AG09319 (cell line): ENCODE data around the gene KDM1B.

ENCODE experiments used
- DNase-seq: peaks from one replicate; pipeline ENCODE4 v3.0.0-alpha.2; 2010; ENCODE audit warnings: low read depth; ENCODE audit errors: extremely low read depth
- TF ChIP-seq, protein P1 (sequence below): IDR thresholded peaks from 2 replicates; pipeline ENCODE4 v1.5.1; 2011; ENCODE audit warnings: low read depth, mild to moderate bottlenecking, inconsistent platforms, low read length, moderate library complexity

The KDM1B gene

GRCh38 chr6:18254793-18255192 is 99.6 kb downstream of the KDM1B start:
- TF ChIP-seq, protein P1, sequence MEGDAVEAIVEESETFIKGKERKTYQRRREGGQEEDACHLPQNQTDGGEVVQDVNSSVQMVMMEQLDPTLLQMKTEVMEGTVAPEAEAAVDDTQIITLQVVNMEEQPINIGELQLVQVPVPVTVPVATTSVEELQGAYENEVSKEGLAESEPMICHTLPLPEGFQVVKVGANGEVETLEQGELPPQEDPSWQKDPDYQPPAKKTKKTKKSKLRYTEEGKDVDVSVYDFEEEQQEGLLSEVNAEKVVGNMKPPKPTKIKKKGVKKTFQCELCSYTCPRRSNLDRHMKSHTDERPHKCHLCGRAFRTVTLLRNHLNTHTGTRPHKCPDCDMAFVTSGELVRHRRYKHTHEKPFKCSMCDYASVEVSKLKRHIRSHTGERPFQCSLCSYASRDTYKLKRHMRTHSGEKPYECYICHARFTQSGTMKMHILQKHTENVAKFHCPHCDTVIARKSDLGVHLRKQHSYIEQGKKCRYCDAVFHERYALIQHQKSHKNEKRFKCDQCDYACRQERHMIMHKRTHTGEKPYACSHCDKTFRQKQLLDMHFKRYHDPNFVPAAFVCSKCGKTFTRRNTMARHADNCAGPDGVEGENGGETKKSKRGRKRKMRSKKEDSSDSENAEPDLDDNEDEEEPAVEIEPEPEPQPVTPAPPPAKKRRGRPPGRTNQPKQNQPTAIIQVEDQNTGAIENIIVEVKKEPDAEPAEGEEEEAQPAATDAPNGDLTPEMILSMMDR, result no peak
- no peak for DNase-seq

- DNase-seq, result no peak
- TF ChIP-seq, protein P1, result no peak
Observed at GRCh38 chr6:18259675-18260447, 104.6 kb downstream of the KDM1B start.

DNA sequence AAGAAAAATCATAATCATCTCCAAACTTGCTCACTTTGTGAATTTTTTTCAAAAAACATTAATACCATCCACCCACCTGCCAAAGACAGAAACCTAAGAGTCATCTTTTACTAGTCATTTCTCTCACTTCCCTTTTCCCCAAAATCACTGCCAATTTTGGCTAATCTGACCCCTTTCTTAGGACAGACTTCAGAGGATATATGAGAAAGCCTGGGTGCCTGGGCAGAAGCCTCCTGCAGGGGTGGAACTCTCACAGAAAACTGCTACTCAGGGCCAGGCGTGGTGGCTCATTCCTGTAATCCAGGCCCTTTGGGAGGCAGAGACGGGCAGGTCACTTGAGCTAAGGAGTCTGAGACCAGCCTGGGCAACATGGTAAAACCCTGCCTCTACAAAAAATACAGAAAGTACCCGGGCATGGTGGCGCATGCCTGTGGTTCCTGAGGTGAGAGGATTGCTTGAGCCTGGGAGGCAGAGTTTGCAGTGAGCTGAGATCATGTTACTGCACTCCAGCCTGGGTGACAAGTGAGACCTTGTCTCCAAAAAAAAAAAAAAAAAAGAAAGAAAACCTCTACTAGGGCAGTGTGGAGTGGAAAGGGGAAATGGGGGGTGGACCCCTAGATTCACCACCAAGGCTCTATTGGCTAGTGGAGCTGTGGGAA is 105.4 kb downstream of the KDM1B start:
- no peak for DNase-seq

DNA sequence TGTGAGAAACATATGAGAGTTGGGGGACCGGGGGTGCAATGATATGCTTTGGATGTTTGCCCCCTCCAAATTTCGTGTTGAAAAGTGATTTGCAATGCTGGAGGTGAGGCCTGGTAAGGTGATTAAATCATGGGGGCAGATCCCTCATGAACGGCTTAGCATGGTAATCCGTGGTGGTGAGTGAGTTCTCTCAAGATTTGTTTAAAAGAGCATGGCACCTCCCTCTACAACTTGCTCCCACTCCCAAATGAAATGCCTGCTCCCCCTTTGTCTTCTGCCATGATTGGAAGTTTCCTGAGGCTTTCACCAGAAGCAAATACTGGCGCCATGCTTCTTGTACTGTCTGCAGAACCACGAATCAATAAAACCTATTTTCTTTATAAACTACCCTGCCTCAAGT is 106.7 kb downstream of the KDM1B start:
- no peak for DNase-seq
- TF ChIP-seq, protein P1, result no peak

More for the DNA sequence above, 105.4 kb downstream of the KDM1B start:
- TF ChIP-seq, protein P1, result no peak

DNA sequence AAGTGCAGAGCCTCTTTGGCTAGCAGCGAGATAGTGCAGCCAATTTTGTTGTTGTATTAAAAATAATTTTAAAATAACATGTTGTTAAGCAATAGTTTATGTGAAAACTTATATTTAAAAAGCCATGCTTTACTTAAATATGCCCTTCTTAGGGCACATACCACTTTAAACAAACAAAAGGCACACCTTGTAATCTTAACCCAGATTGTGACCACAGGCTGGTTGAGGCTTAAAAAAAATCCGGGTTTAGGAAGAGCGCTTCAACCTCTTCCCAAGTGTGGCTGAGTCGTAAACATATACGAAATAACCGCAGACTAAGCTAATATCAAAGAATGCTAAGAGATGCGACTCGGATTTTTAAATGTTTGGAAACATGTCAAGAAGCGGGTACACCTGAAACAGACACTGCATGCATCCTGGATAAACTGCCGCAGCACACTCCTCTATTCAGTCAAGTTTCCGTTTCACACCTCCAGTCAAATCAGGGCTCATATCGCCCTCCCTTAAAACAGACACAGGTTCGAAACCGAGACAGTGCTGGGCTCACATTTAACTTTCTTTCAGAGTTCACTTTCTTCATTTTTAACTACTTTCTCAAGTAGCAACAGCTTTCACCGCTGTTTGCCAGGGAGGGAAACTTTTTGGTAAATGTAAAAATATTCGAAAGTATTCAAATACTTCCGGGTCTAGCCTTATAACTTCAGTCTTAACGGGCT is 107.6 kb downstream of the KDM1B start:
- TF ChIP-seq, protein P1, result no peak
- no peak for DNase-seq

DNA sequence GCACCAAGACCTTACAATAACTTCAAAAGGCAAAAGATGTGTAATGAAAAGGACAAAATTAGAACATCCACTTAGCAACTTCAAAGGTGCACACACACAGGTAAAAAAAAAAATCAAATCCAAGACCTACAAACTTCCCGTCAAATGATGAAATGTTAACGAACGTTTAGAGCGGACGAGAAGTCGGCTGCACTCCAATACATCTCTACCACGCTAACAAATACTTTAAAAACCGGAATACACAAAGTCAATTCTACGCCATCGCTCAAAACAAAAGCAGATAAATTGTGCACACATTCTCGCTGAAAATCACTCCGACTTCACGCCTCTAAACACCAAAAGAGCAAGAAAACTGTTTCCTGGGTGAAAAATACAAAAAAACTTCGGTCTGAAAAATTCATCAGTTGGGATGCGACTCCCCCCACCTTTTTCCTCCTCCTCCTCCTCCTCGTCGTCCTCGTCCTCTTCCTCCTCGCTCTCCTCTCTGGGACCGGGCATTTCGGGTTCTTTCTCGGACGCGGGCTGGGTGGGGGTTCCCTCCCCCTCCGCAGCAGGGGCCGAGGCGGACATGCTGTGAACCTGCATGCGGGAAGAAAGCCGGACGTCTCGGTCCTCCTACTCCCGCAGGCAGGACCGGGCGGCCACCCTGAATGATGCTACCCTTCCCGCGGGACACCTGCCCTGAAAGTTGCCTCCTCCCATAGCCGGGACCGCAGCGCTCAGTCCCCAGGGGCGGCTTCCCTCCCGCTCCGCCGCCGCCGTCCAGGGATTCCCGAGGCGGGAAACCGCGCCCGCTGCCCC is 108.4 kb downstream of the KDM1B start:
- DNase-seq, result no peak

More for the DNA sequence above, 108.4 kb downstream of the KDM1B start:
- TF ChIP-seq, protein P1, result no peak
